H7 (cell line): ENCODE results near the gene COPS7A. TPM values are rescaled to one million over a fixed set of nuclear protein-coding genes. Genes with fewer than 3 reads are reported as not detected.

ENCODE experiments used
- DNase-seq: peaks from one replicate; pipeline ENCODE4 v3.0.0; 2012
- H3K27me3 ChIP-seq: 2 replicates; pipeline ENCODE4 v1.6.0; 2011; ENCODE audit warnings: mild to moderate bottlenecking, low read length; ENCODE audit not compliant: control insufficient read depth, insufficient read depth
- H3K36me3 ChIP-seq: replicated peaks from 2 replicates; pipeline ENCODE4 v1.5.1; 2011; ENCODE audit warnings: low read length; ENCODE audit not compliant: control insufficient read depth, insufficient read depth
- H3K4me3 ChIP-seq: 2 replicates; pipeline ENCODE4 v1.5.1; 2011; ENCODE audit warnings: low read depth, mild to moderate bottlenecking, control low read depth, low read length, moderate library complexity; ENCODE audit not compliant: insufficient read depth
- total RNA-seq: library from RNA; depleted of rRNA; stranded (reverse); fragments of >200 nt; shearing (Covaris generic); gene quantifications from 2 replicates; pipeline ENCODE4 v1.2.3, GENCODE V29; 2014; rRNA removed

Gene COPS7A
- 72.1 and 77.6 TPM in 2 replicates for total RNA-seq

GRCh38 chr12:6723607-6724408 is at the start of gene COPS7A:
COPS7A (plus strand) TSS chr12:6724046; CDS start chr12:6724657, 611 bp downstream.
- H3K4me3 ChIP-seq, result peak within 1 kb of the TSS; percentile 64
- DNase-seq, result peak; percentile 97
- H3K27me3 ChIP-seq, result no peaks in the 10 kb centered on the region
- H3K36me3 ChIP-seq, result peaks cover 7% of the 10 kb centered on the region

- H3K4me3 ChIP-seq, result no peak overlapping the region
- no peak for DNase-seq
- no peaks in the 10 kb centered on the region for H3K27me3 ChIP-seq
- H3K36me3 ChIP-seq, result peaks cover 40% of the 10 kb centered on the region
Observed at GRCh38 chr12:6676962-6677361, 46.9 kb upstream of the COPS7A start.

GRCh38 chr12:6684609-6685008 is 39.2 kb upstream of the COPS7A start:
- H3K4me3 ChIP-seq, result no peak overlapping the region
- no peaks in the 10 kb centered on the region for H3K27me3 ChIP-seq
- H3K36me3 ChIP-seq, result peaks cover 1% of the 10 kb centered on the region; the same call in 1 of the 2 replicates
- DNase-seq, result peak; percentile 59

GRCh38 chr12:6685814-6686213 is 38.0 kb upstream of the COPS7A start:
- DNase-seq, result no peak
- no peaks in the 10 kb centered on the region for H3K27me3 ChIP-seq

GRCh38 chr12:6688543-6688998 is 35.3 kb upstream of the COPS7A start:
- peaks cover 1% of the 10 kb centered on the region; the same call in 1 of the 2 replicates for H3K36me3 ChIP-seq
- no peak for DNase-seq

More at GRCh38 chr12:6685814-6686213, 38.0 kb upstream of the COPS7A start:
- H3K4me3 ChIP-seq, result no peak overlapping the region
- peaks cover 1% of the 10 kb centered on the region; the same call in 1 of the 2 replicates for H3K36me3 ChIP-seq

GRCh38 chr12:6688999-6689882 is 34.6 kb upstream of the COPS7A start, which contains the start of gene ZNF384:
ZNF384 (minus strand) TSS chr12:6689375; CDS start chr12:6679520, 9,855 bp downstream.
- Histone ChIP-seq H3K4me3 (peak within 1 kb of the TSS; percentile 100), H3K36me3 (peaks cover 1% of the 10 kb centered on the region; the same call in 1 of the 2 replicates), H3K27me3 (no peaks in the 10 kb centered on the region)
- DNase-seq, result peak; percentile 94

More at GRCh38 chr12:6688543-6688998, 35.3 kb upstream of the COPS7A start:
- H3K4me3 ChIP-seq, result peak overlapping the region; percentile 100
- H3K27me3 ChIP-seq, result no peaks in the 10 kb centered on the region

GRCh38 chr12:6691473-6691872 is 32.4 kb upstream of the COPS7A start:
- DNase-seq, result no peak
- Histone ChIP-seq H3K36me3 (no peaks in the 10 kb centered on the region; the same call in 1 of the 2 replicates), H3K27me3 (no peaks in the 10 kb centered on the region), H3K4me3 (no peak overlapping the region)

GRCh38 chr12:6692888-6693287 is 31.0 kb upstream of the COPS7A start:
- no peaks in the 10 kb centered on the region for H3K27me3 ChIP-seq
- DNase-seq, result no peak
- no peaks in the 10 kb centered on the region; the same call in 1 of the 2 replicates for H3K36me3 ChIP-seq
- no peak overlapping the region for H3K4me3 ChIP-seq

- Histone ChIP-seq H3K36me3 (no peaks in the 10 kb centered on the region; the same call in 1 of the 2 replicates), H3K27me3 (peaks cover under 1% of the 10 kb centered on the region; the same call in 1 of the 2 replicates), H3K4me3 (no peak overlapping the region)
- no peak for DNase-seq
Observed at GRCh38 chr12:6693832-6694355, 30.0 kb upstream of the COPS7A start.

- no peaks in the 10 kb centered on the region; the same call in 1 of the 2 replicates for H3K36me3 ChIP-seq
- H3K27me3 ChIP-seq, result peaks cover 8% of the 10 kb centered on the region
- no peak overlapping the region for H3K4me3 ChIP-seq
- DNase-seq, result no peak
Observed at GRCh38 chr12:6694701-6695100, 29.1 kb upstream of the COPS7A start.

- Histone ChIP-seq H3K4me3 (no peak overlapping the region), H3K36me3 (no peaks in the 10 kb centered on the region; the same call in 1 of the 2 replicates), H3K27me3 (peaks cover 15% of the 10 kb centered on the region)
- DNase-seq, result peak; percentile 19
Observed at GRCh38 chr12:6695313-6696045, 28.4 kb upstream of the COPS7A start.

- DNase-seq, result no peak
- H3K27me3 ChIP-seq, result peaks cover 26% of the 10 kb centered on the region
- no peak overlapping the region for H3K4me3 ChIP-seq
- H3K36me3 ChIP-seq, result no peaks in the 10 kb centered on the region; the same call in 1 of the 2 replicates
Observed at GRCh38 chr12:6696690-6697583, 26.9 kb upstream of the COPS7A start.
